Lung (tissue), 12 donors: ENCODE data around the gene EME1. TPM values are rescaled to one million over a fixed set of nuclear protein-coding genes. Genes with fewer than 3 reads are reported as not detected.

Experiments used
- ATAC-seq: fragments of 200-7000 bp; cut with Tn5 transposase; one replicate; pipeline ENCODE4 v1.9.1; 2020; ENCODE audit warnings: moderate number of reproducible peaks; ENCODE audit not compliant: insufficient read depth, low FRiP score
- DNase-seq, 3 donors: peaks; one replicate each; pipeline ENCODE4 v3.0.0-alpha.2; 2013 to 2017
- H3K27ac ChIP-seq, 2 donors: one replicate each; pipeline ENCODE4 v1.5.1; 2013; ENCODE audit warnings: mild to moderate bottlenecking in 2 of 2, moderate library complexity in 2 of 2, control low read depth in 1 of 2, inconsistent platforms in 1 of 2, low read depth in 1 of 2, low read length in 1 of 2
- H3K27me3 ChIP-seq, 3 donors: one replicate each; pipeline ENCODE4 v1.5.1; 2013; ENCODE audit warnings: low read length in 2 of 3; ENCODE audit not compliant: control insufficient read depth in 3 of 3, insufficient read depth in 3 of 3
- H3K36me3 ChIP-seq, 4 donors: one replicate each; pipeline ENCODE4 v1.5.1; 2013; ENCODE audit warnings: low read length in 4 of 4, mild to moderate bottlenecking in 1 of 4, moderate library complexity in 1 of 4; ENCODE audit not compliant: control insufficient read depth in 4 of 4, insufficient read depth in 4 of 4
- H3K4me1 ChIP-seq, 5 donors: one replicate each; pipeline ENCODE4 v1.5.1; 2013; ENCODE audit warnings: low read length in 5 of 5, mild to moderate bottlenecking in 2 of 5, moderate library complexity in 1 of 5; ENCODE audit not compliant: control insufficient read depth in 5 of 5, insufficient read depth in 5 of 5
- H3K4me3 ChIP-seq: one replicate; pipeline ENCODE4 v1.5.1; 2013; ENCODE audit warnings: mild to moderate bottlenecking, control low read depth, moderate library complexity
- H3K9ac ChIP-seq, 2 donors: one replicate each; pipeline ENCODE4 v1.5.1; 2013; ENCODE audit warnings: low read length in 2 of 2, control low read depth in 1 of 2; ENCODE audit not compliant: insufficient read depth in 1 of 2
- H3K9me3 ChIP-seq, 4 donors: one replicate each; pipeline ENCODE4 v1.5.1; 2013; ENCODE audit warnings: low read length in 3 of 4, mild to moderate bottlenecking in 1 of 4, moderate library complexity in 1 of 4; ENCODE audit not compliant: control insufficient read depth in 4 of 4, insufficient read depth in 3 of 4
- CTCF ChIP-seq: IDR thresholded peaks from 2 replicates; pipeline ENCODE4 v1.5.1; 2012; ENCODE audit warnings: mild to moderate bottlenecking; ENCODE audit errors: control extremely low read depth, extremely low read depth
- WGBS, 2 donors: extraction: QIAGEN DNeasy Blood & Tissue Kit; methylation state at CpG; one replicate each; pipeline ENCODE4 v1.1.7; 2013; 5-methylcytosine and 5-hydroxymethylcytosine counted together
- polyA plus RNA-seq, 2 donors: library from polyadenylated mRNA; stranded (reverse); fragments of 200-250 nt; gene quantifications; one replicate each; pipeline ENCODE4 v1.2.1, GENCODE V29; 2013
- total RNA-seq, 2 donors: library from RNA; depleted of rRNA in 1 of 2; stranded (reverse); fragments of >200 nt in 1 of 2; gene quantifications; one replicate each; pipeline ENCODE4 v1.2.1, GENCODE V29; 2014 to 2021
- donor health status: control.
- donor health status: control.
- donor health status: Bipolar disorder and iron deficiency.
- donor health status: healthy.
- donor health status: DM: yes; HTN: yes; CAD: no.

EME1 gene
- total and polyA plus RNA-seq, 4 donors, result 0.55 to 2.8 (median 1.8) TPM

- H3K36me3 ChIP-seq, result peaks cover 31 to 76% (median 51%) of the 10 kb centered on the region in 4 donors
- no peaks in the 10 kb centered on the region for H3K9me3 ChIP-seq
- H3K4me1 ChIP-seq, result no peaks in the 10 kb centered on the region
- H3K9ac ChIP-seq, result no peak overlapping the region
- TF ChIP-seq CTCF, result no peak
- WGBS, 2 donors, result 78 to 89% methylated on average over 3 of the region's 3 CpGs
- ATAC-seq (no peak), DNase-seq (no peak)
- no peak overlapping the region for H3K4me3 ChIP-seq
- no peak overlapping the region for H3K27ac ChIP-seq
- H3K27me3 ChIP-seq, result no peaks in the 10 kb centered on the region
These were observed 13.5 kb downstream of the EME1 start for GRCh38 chr17:50386510-50386909.

GRCh38 chr17:50388728-50389127, 15.7 kb downstream of the EME1 start:
- DNase-seq (no peak), ATAC-seq (no peak)
- Histone ChIP-seq H3K4me1 (no peaks in the 10 kb centered on the region), H3K9ac (no peak overlapping the region), H3K27me3 (no peaks in the 10 kb centered on the region), H3K36me3 (peaks cover 46 to 80% (median 55%) of the 10 kb centered on the region in 4 donors), H3K4me3 (no peak overlapping the region), H3K9me3 (no peaks in the 10 kb centered on the region), H3K27ac (no peak overlapping the region)
- no peak for TF ChIP-seq CTCF
- 94 to 98% methylated on average over 3 of the region's 3 CpGs for WGBS, 2 donors

GRCh38 chr17:50389534-50389933, 16.5 kb downstream of the EME1 start:
- no peak overlapping the region for H3K27ac ChIP-seq
- peaks cover 42 to 77% (median 57%) of the 10 kb centered on the region in 4 donors for H3K36me3 ChIP-seq
- H3K9me3 ChIP-seq, result no peaks in the 10 kb centered on the region
- ATAC-seq, result no peak
- no peak for TF ChIP-seq CTCF
- 96 to 98% methylated on average over 6 of the region's 6 CpGs for WGBS, 2 donors
- no peak overlapping the region for H3K9ac ChIP-seq
- H3K27me3 ChIP-seq, result no peaks in the 10 kb centered on the region
- peaks cover 0 to 2% (median 0%) of the 10 kb centered on the region in 5 donors for H3K4me1 ChIP-seq
- H3K4me3 ChIP-seq, result no peak overlapping the region
- no peak for DNase-seq

GRCh38 chr17:50392621-50393020, 19.6 kb downstream of the EME1 start:
- WGBS, 2 donors, result 88 to 96% methylated on average over 6 of the region's 6 CpGs
- H3K27me3 ChIP-seq, result no peaks in the 10 kb centered on the region
- H3K9me3 ChIP-seq, result no peaks in the 10 kb centered on the region
- no peak for TF ChIP-seq CTCF
- DNase-seq (no peak), ATAC-seq (no peak)
- no peak overlapping the region for H3K9ac ChIP-seq
- H3K4me3 ChIP-seq, result no peak overlapping the region
- H3K36me3 ChIP-seq, result peaks cover 27 to 58% (median 42%) of the 10 kb centered on the region in 4 donors
- peaks cover 0 to 20% (median 4%) of the 10 kb centered on the region in 5 donors for H3K4me1 ChIP-seq
- no peak overlapping the region for H3K27ac ChIP-seq
